Caki2 (cell line): ENCODE measurements around the gene ZP4. TPM values are rescaled to one million over a fixed set of nuclear protein-coding genes. Genes with fewer than 3 reads are reported as not detected.

Experiments
- DNase-seq: peaks from one replicate; pipeline ENCODE4 v3.0.0-alpha.2; 2015; ENCODE audit warnings: low read depth
- in situ Hi-C: cut with HindIII; loops from 2 replicates; pipeline ENCODE4 v1.10.0; 2016; ENCODE audit warnings: low sequenced_read_pairs, low pct_unique_long_range_greater_than_20kb, mixed read lengths
- total RNA-seq: library from RNA; depleted of rRNA; stranded (reverse); fragments of >200 nt; shearing (Covaris generic); gene quantifications from 2 replicates; pipeline ENCODE4 v1.2.3, GENCODE V29; 2014; ENCODE audit warnings: low replicate concordance

The ZP4 gene
- total RNA-seq, 1 experiment from 2014 or later, result not detected

- in situ Hi-C loops, result no loop called here
Observed at GRCh38 chr1:237838904-237839534, 51.7 kb downstream of the ZP4 start.

GRCh38 chr1:237838320-237838719 is 52.4 kb downstream of the ZP4 start:
- DNase-seq, result no peak
- in situ Hi-C loops, result no loop called here

More at GRCh38 chr1:237838904-237839534, 51.7 kb downstream of the ZP4 start:
- DNase-seq, result no peak

DNA sequence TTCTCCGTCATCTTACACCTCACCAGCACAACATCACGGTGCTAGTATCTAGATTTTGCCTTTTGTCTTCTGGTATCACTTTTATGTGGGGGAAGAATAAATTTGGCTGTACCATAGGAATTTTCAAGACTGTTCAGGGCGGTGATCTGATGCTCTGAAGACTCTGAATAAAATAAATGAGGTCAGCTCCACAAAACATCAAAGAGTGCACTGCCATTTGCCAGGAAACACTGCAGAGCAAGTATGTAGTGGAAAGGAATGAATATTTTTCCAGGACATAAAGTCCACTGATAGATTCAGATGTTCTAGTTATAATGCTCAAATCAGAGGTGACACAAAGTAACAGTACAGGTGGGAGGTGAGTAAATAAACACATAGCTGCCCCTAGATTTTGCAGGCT is 56.3 kb downstream of the ZP4 start:
- no peak for DNase-seq
- in situ Hi-C loops, result no loop called here

DNA sequence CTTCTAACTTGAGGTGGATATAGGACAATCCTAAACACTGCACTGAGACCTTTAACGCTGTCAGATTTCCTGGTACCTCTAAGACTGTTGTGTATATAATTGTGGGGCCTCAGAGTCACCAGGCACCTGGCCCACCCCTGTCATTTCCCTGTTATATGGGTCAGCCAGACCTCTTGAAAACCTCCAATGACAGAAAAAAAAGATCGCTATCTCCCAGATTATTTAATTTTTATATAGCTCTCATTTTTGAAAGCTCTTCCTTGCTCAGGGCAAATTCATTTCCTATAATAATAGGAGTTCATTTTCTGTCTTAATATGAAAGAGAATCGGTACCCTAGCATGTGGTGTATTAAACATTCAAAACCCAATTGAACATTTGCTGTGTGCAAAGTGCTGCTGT is 56.7 kb downstream of the ZP4 start:
- in situ Hi-C loops, result no loop called here
- no peak for DNase-seq

DNA sequence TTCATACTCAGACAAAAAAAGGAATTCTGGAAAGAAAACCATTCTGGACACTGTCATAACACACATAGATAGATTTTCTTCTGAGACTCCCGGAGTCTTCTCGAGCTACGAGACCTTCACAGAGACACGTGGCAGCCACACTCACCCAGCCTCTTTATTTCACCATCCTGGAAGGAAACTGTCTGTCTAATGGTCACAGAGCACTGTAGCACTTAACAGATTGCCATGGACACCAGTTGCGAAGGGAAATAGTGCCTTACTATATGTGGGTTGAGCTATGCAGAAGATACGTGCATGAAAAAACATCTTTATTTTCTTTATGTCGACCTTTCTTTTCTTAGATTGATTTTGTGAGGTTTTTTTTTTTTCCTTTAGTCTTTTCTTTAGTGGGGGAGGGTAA is 57.9 kb downstream of the ZP4 start:
- in situ Hi-C loops, result no loop called here
- no peak for DNase-seq
